HepG2 (cell line): Measurements from ENCODE around the gene DMXL2. TPM values are rescaled to one million over a fixed set of nuclear protein-coding genes. Genes with fewer than 3 reads are reported as not detected.

Source experiments
- ATAC-seq: fragments of 200-7000 bp; cut with Tn5 transposase; 3 replicates; pipeline ENCODE4 v1.9.1; 2020; ENCODE audit warnings: mild to moderate bottlenecking, moderate library complexity
- BruUV-seq: library from RNA; stranded (reverse); fragments of 400-500 nt; replicated peaks from 2 replicates; lab custom pipeline; 2021; lab: Mats Ljungman, UMichigan
- CTCF ChIA-PET: fragments of 300-600 bp; formaldehyde crosslinking; extraction: SDS; loops from one replicate; lab custom pipeline; 2021; ENCODE audit warnings: low total read pairs, inconsistent platforms, low intra/inter-chr PET ratio; lab: Yijun Ruan, JAX
- POLR2A ChIA-PET: fragments of 350-600 bp; sonication (Branson Sonifier 250); formaldehyde crosslinking; loops from one replicate; lab custom pipeline; 2020; ENCODE audit warnings: antibody characterized with exemption, inconsistent platforms; lab: Yijun Ruan, JAX
- DNase-seq: peaks from one replicate; pipeline ENCODE4 v3.0.0-alpha.2; 2015; ENCODE audit warnings: low spot score
- FAIRE-seq: peaks from 3 replicates; lab custom pipeline; 2011; peaks lifted over from hg19 to GRCh38; lab: Jason Lieb, UNC
- H2AFZ ChIP-seq: one replicate; pipeline ENCODE4 v1.6.1; 2011; ENCODE audit warnings: low read length, inconsistent platforms
- H3K27ac ChIP-seq: fragments of 300-600 bp; 3 replicates; pipeline ENCODE4 v1.8.0; 2011; ENCODE audit warnings: mixed run types, mild to moderate bottlenecking, mixed read lengths, low read length, inconsistent platforms; ENCODE audit not compliant: insufficient read depth; ENCODE audit errors: extremely low read length
- H3K27me3 ChIP-seq, 2 experiments: fragments of 200-600 bp in 1 of 2; 2 replicates in 1 of 2; 3 replicates in 1 of 2; pipeline versions ENCODE4 v1.6.0 to v1.8.0; 2011; ENCODE audit warnings: low read length in 2 of 2, mild to moderate bottlenecking in 2 of 2, moderate library complexity in 2 of 2, inconsistent platforms in 1 of 2; ENCODE audit not compliant: insufficient read depth in 2 of 2, control insufficient read depth in 1 of 2
- H3K36me3 ChIP-seq, 2 experiments: fragments of 200-600 bp in 1 of 2; replicated peaks in 1 of 2; 2 replicates in 1 of 2; 3 replicates in 1 of 2; pipeline versions ENCODE4 v1.5.1 to v1.8.0; 2011; ENCODE audit warnings: low read length in 2 of 2, inconsistent platforms in 1 of 2; ENCODE audit not compliant: insufficient read depth in 2 of 2, control insufficient read depth in 1 of 2
- H3K4me1 ChIP-seq: 2 replicates; pipeline ENCODE4 v1.5.1; 2012; ENCODE audit warnings: low read length, inconsistent platforms; ENCODE audit not compliant: insufficient read depth
- H3K4me2 ChIP-seq: 2 replicates; pipeline ENCODE4 v1.6.0; 2011; ENCODE audit warnings: low read depth, low read length, inconsistent platforms
- H3K4me3 ChIP-seq, 3 experiments: fragments of 200-600 bp in 1 of 3; sonication (generic), shearing (Covaris generic) in 1 of 3; replicated peaks in 1 of 3; 2 replicates each; pipeline ENCODE4 v1.5.1; 2011 to 2016; ENCODE audit warnings: low read length in 3 of 3, inconsistent platforms in 2 of 3, low read depth in 2 of 3, mild to moderate bottlenecking in 2 of 3, control low read depth in 1 of 3, mixed read lengths in 1 of 3; ENCODE audit not compliant: insufficient read depth in 1 of 3
- H3K79me2 ChIP-seq: one replicate; pipeline ENCODE4 v1.6.1; 2011; ENCODE audit warnings: low read length, inconsistent platforms; ENCODE audit not compliant: insufficient read depth
- H3K9ac ChIP-seq: 2 replicates; pipeline ENCODE4 v1.6.0; 2011; ENCODE audit warnings: mild to moderate bottlenecking, low read depth, low read length, inconsistent platforms; ENCODE audit not compliant: insufficient read depth
- H3K9me3 ChIP-seq: 2 replicates; pipeline ENCODE4 v1.5.1; 2012; ENCODE audit warnings: mild to moderate bottlenecking, low read length
- H4K20me1 ChIP-seq: 2 replicates; pipeline ENCODE4 v1.6.0; 2011; ENCODE audit warnings: inconsistent platforms, mild to moderate bottlenecking, low read length, moderate library complexity; ENCODE audit not compliant: insufficient read depth
- AGO2 ChIP-seq: fragments of 200-400 bp; formaldehyde crosslinking; optimal IDR thresholded peaks from 2 replicates; pipeline ENCODE3; 2017; ENCODE audit warnings: mild to moderate bottlenecking, low read depth, low read length, moderate library complexity
- ARNT2 ChIP-seq: sonication (generic); formaldehyde crosslinking; IDR thresholded peaks from 2 replicates; pipeline ENCODE4 v1.8.0; 2022; ENCODE audit warnings: mild to moderate bottlenecking, low read depth, missing genetic modification reagents, moderate library complexity
- ATAD3A ChIP-seq: sonication (generic); formaldehyde crosslinking; IDR thresholded peaks from 2 replicates; pipeline ENCODE4 v1.4.0; 2020; ENCODE audit warnings: missing genetic modification reagents
- CBX2 ChIP-seq, 2 experiments: fragments of 200-600 bp in 1 of 2; sonication (generic); formaldehyde crosslinking in 1 of 2; IDR thresholded peaks; 2 replicates each; pipeline versions ENCODE4 v1.7.0 to v1.8.1; 2018 to 2022; ENCODE audit warnings: low read depth in 2 of 2, low read length in 1 of 2, mild to moderate bottlenecking in 1 of 2, missing genetic modification reagents in 1 of 2
- CENPBD1 ChIP-seq: sonication (generic); formaldehyde crosslinking; IDR thresholded peaks from 2 replicates; pipeline ENCODE4 v1.8.0; 2022; ENCODE audit warnings: missing genetic modification reagents, low read depth, mild to moderate bottlenecking, borderline replicate concordance
- DMTF1 ChIP-seq: sonication (generic); formaldehyde crosslinking; IDR thresholded peaks from 2 replicates; pipeline ENCODE4 v1.4.0; 2020; ENCODE audit warnings: mild to moderate bottlenecking, missing genetic modification reagents
- KDM3A ChIP-seq: IDR thresholded peaks from 2 replicates; pipeline ENCODE4 v1.6.1; 2018; ENCODE audit warnings: low read depth, missing compliant biosample characterization
- NPAS2 ChIP-seq: sonication (generic); formaldehyde crosslinking; IDR thresholded peaks from 2 replicates; pipeline ENCODE4 v1.8.0; 2022; ENCODE audit warnings: mild to moderate bottlenecking, missing genetic modification reagents, borderline replicate concordance
- ZBTB33 ChIP-seq: sonication (generic); formaldehyde crosslinking; IDR thresholded peaks from 2 replicates; pipeline ENCODE4 v1.4.0; 2020; ENCODE audit warnings: missing genetic modification reagents
- ZBTB34 ChIP-seq: sonication (generic); formaldehyde crosslinking; IDR thresholded peaks from 2 replicates; pipeline ENCODE4 v1.8.0; 2022; ENCODE audit warnings: mild to moderate bottlenecking, missing genetic modification reagents
- ZNF143 ChIP-seq: sonication (generic); formaldehyde crosslinking; IDR thresholded peaks from 2 replicates; pipeline ENCODE4 v1.4.0; 2020; ENCODE audit warnings: missing genetic modification reagents
- ZNF24 ChIP-seq: fragments of 450-650 bp; IDR thresholded peaks from 2 replicates; pipeline ENCODE4 v1.6.1; 2017; ENCODE audit warnings: antibody characterized with exemption, mild to moderate bottlenecking
- ZXDC ChIP-seq: sonication (generic); formaldehyde crosslinking; IDR thresholded peaks from 2 replicates; pipeline ENCODE4 v1.5.0; 2020; ENCODE audit warnings: mild to moderate bottlenecking, missing genetic modification reagents
- WGBS: methylation state at CpG from one replicate; pipeline ENCODE4 v1.1.6; 2017; ENCODE audit warnings: low lambda C conversion rate; 5-methylcytosine and 5-hydroxymethylcytosine counted together
- in situ Hi-C: cut with HindIII; loops from 2 replicates; pipeline ENCODE4 v1.10.0; 2017; ENCODE audit warnings: low pct_unique_long_range_greater_than_20kb; ENCODE audit not compliant: extremely low pct_ligation_motif_present
- intact Hi-C: fragments of 100-400 bp; cut with micrococcal nuclease; formaldehyde crosslinking; loops from one replicate; pipeline ENCODE4 v1.10.0; 2022; ENCODE audit not compliant: unreplicated experiment
- polyA plus RNA-seq, 8 experiments: library from polyadenylated mRNA; depleted of rRNA in 3 of 8; stranded (reverse) in 7 of 8; unstranded in 1 of 8; fragments of >200 nt; fragmentation: Illumina TruSeq in 4 of 8; extraction: Trizol in 4 of 8; gene quantifications; 2 replicates each; pipeline versions ENCODE4 v1.2.1 to v1.2.3, GENCODE V29; 2011 to 2016; ENCODE audit warnings: low read depth in 4 of 8, missing spikeins in 1 of 8, mixed read lengths in 1 of 8; ENCODE audit not compliant: insufficient read depth in 1 of 8
- total RNA-seq, 5 experiments: library from RNA; depleted of rRNA; stranded (reverse); fragments of >200 nt; fragmentation: Illumina TruSeq; extraction: Trizol; gene quantifications; 2 replicates each; pipeline ENCODE4 v1.2.3, GENCODE V29; 2016; ENCODE audit warnings: low read depth in 1 of 5

Gene DMXL2
- total and polyA plus RNA-seq, 2 of the 13 experiments (the other 11 are each of a cell fraction or from before 2014, with no cell fraction given), result 11.6 to 15.3 TPM

- FAIRE-seq (no peak), ATAC-seq (no peak), DNase-seq (no peak)
- CTCF ChIA-PET, result no interaction called here
- no peaks in the 10 kb centered on the region for H3K4me1 ChIP-seq
- H3K27me3 ChIP-seq, result no peaks in the 10 kb centered on the region
- H3K9ac ChIP-seq, result no peak overlapping the region
- H3K36me3 ChIP-seq, result peaks cover 0 to 7% of the 10 kb centered on the region in 2 experiments; a peak in 2 of 5 replicates
- in situ Hi-C loops (no loop called here), intact Hi-C loops (no loop called here)
- POLR2A ChIA-PET, result no interaction called here
- H3K4me3 ChIP-seq, result no peak overlapping the region
- H2AFZ ChIP-seq, result no peak overlapping the region
- H3K27ac ChIP-seq, result no peak overlapping the region
- no peaks in the 10 kb centered on the region for H4K20me1 ChIP-seq
- H3K4me2 ChIP-seq, result no peak overlapping the region
- no peaks in the 10 kb centered on the region for H3K79me2 ChIP-seq
- no TSS peak for BruUV-seq
- H3K9me3 ChIP-seq, result no peaks in the 10 kb centered on the region
- 90% methylated on average over 1 of the region's 1 CpG for WGBS
- TF ChIP-seq DMTF1 (CRISPR knock-in tag) (no peak), ARNT2 (no peak), CENPBD1 (CRISPR knock-in tag) (no peak), ZNF24 (no peak), ATAD3A (CRISPR knock-in tag) (no peak), ZBTB33 (no peak), KDM3A (CRISPR knock-in tag) (no peak), NPAS2 (CRISPR knock-in tag) (no peak), AGO2 (no peak), ZNF143 (CRISPR knock-in tag) (no peak), CBX2 (IDR thresholded peaks at IDR 0.05; ENCODE audit: low read depth, low read length) (no peak), CBX2 (CRISPR knock-in tag; IDR thresholded peaks at IDR 0.05; ENCODE audit: low read depth) (no peak), ZBTB34 (CRISPR knock-in tag) (no peak), ZXDC (no peak)
Observed at GRCh38 chr15:51460796-51461195, 161.8 kb downstream of the DMXL2 start.
